IMR-90 (cell line): ENCODE measurements around the gene MAPK10. TPM values are rescaled to one million over a fixed set of nuclear protein-coding genes. Genes with fewer than 3 reads are reported as not detected.

Experiments used
- ATAC-seq: fragments of 200-7000 bp; cut with Tn5 transposase; 2 replicates; pipeline ENCODE4 v1.9.1; 2020; ENCODE audit warnings: low read depth, mild to moderate bottlenecking, moderate library complexity
- BruUV-seq: library from RNA; stranded (reverse); fragments of 400-500 nt; replicated peaks from 2 replicates; lab custom pipeline; 2021; lab: Mats Ljungman, UMichigan
- CTCF ChIA-PET: fragments of 300-600 bp; formaldehyde crosslinking; extraction: SDS; loops from one replicate; lab custom pipeline; 2021; ENCODE audit warnings: antibody characterized with exemption; lab: Yijun Ruan, JAX
- POLR2A ChIA-PET: fragments of 300-600 bp; sonication (Branson Sonifier 250); formaldehyde crosslinking; loops from one replicate; lab custom pipeline; 2022; ENCODE audit warnings: antibody characterized with exemption; ENCODE audit not compliant: unreplicated experiment; lab: Charles Lee
- DNase-seq: peaks from one replicate; pipeline ENCODE4 v3.0.0; 2013
- H2AFZ ChIP-seq: replicated peaks from 2 replicates; pipeline ENCODE3; 2013; ENCODE audit warnings: low read length, mild to moderate bottlenecking; ENCODE audit not compliant: poor library complexity
- H2AK5ac ChIP-seq: 2 replicates; pipeline ENCODE4 v1.6.1; 2013; ENCODE audit warnings: low read depth, low read length, inconsistent platforms
- H2AK9ac ChIP-seq: replicated peaks from 2 replicates; pipeline ENCODE3; 2013; ENCODE audit warnings: mild to moderate bottlenecking, low read depth, low read length, moderate library complexity; ENCODE audit not compliant: poor library complexity
- H2BK120ac ChIP-seq: 2 replicates; pipeline ENCODE4 v1.6.1; 2013; ENCODE audit warnings: low read depth, low read length, inconsistent platforms
- H2BK15ac ChIP-seq: 3 replicates; pipeline ENCODE4 v1.6.1; 2013; ENCODE audit warnings: low read depth, low read length, inconsistent platforms
- H2BK20ac ChIP-seq: 2 replicates; pipeline ENCODE4 v1.6.1; 2013; ENCODE audit warnings: low read depth, mild to moderate bottlenecking, inconsistent platforms, low read length, moderate library complexity
- H2BK5ac ChIP-seq: 2 replicates; pipeline ENCODE4 v1.6.1; 2013; ENCODE audit warnings: mild to moderate bottlenecking, low read depth, low read length, inconsistent platforms; ENCODE audit not compliant: poor library complexity, severe bottlenecking
- H3K14ac ChIP-seq: replicated peaks from 2 replicates; pipeline ENCODE4 v1.6.1; 2013; ENCODE audit warnings: low read depth, low read length, inconsistent platforms
- H3K18ac ChIP-seq: 2 replicates; pipeline ENCODE4 v1.6.1; 2013; ENCODE audit warnings: low read depth, low read length, control low read depth
- H3K23ac ChIP-seq: 2 replicates; pipeline ENCODE4 v1.6.1; 2013; ENCODE audit warnings: low read depth, low read length, inconsistent platforms
- H3K27ac ChIP-seq: 2 replicates; pipeline ENCODE4 v1.5.1; 2013; ENCODE audit warnings: mild to moderate bottlenecking, control low read depth, low read length; ENCODE audit not compliant: insufficient read depth
- H3K27me3 ChIP-seq: 2 replicates; pipeline ENCODE4 v1.6.1; 2013; ENCODE audit warnings: low read length; ENCODE audit not compliant: control insufficient read depth, insufficient read depth
- H3K36me3 ChIP-seq: 2 replicates; pipeline ENCODE4 v1.6.1; 2013; ENCODE audit warnings: low read length, mixed read lengths; ENCODE audit not compliant: control insufficient read depth, insufficient read depth
- H3K4ac ChIP-seq: 2 replicates; pipeline ENCODE4 v1.6.1; 2013; ENCODE audit warnings: low read depth, low read length, inconsistent platforms
- H3K4me1 ChIP-seq: 2 replicates; pipeline ENCODE4 v1.6.1; 2013; ENCODE audit warnings: low read length, mixed read lengths; ENCODE audit not compliant: control insufficient read depth, insufficient read depth
- H3K4me2 ChIP-seq: 2 replicates; pipeline ENCODE4 v1.6.1; 2013; ENCODE audit warnings: low read depth, mild to moderate bottlenecking, control low read depth, low read length, moderate library complexity
- H3K4me3 ChIP-seq: 2 replicates; pipeline ENCODE4 v1.5.1; 2013; ENCODE audit warnings: low read depth, mild to moderate bottlenecking, control low read depth, low read length, moderate library complexity; ENCODE audit not compliant: insufficient read depth
- H3K56ac ChIP-seq: 2 replicates; pipeline ENCODE4 v1.6.1; 2013; ENCODE audit warnings: low read length, inconsistent platforms; ENCODE audit not compliant: insufficient read depth; ENCODE audit errors: extremely low read depth
- H3K79me1 ChIP-seq, 2 experiments: 2 replicates each; pipeline ENCODE4 v1.6.1; 2013; ENCODE audit warnings: low read length in 2 of 2, inconsistent platforms in 1 of 2, low read depth in 1 of 2
- H3K9ac ChIP-seq: 2 replicates; pipeline ENCODE4 v1.6.1; 2013; ENCODE audit warnings: low read depth, low read length, control low read depth
- H3K9me1 ChIP-seq: 2 replicates; pipeline ENCODE4 v1.6.1; 2013; ENCODE audit warnings: low read length, inconsistent platforms; ENCODE audit not compliant: insufficient read depth
- H3K9me3 ChIP-seq: 2 replicates; pipeline ENCODE4 v1.6.1; 2013; ENCODE audit warnings: low read length; ENCODE audit not compliant: control insufficient read depth, insufficient read depth
- H4K20me1 ChIP-seq: 2 replicates; pipeline ENCODE4 v1.6.1; 2013; ENCODE audit warnings: low read length, inconsistent platforms; ENCODE audit not compliant: insufficient read depth
- H4K5ac ChIP-seq: 2 replicates; pipeline ENCODE4 v1.6.1; 2013; ENCODE audit warnings: mild to moderate bottlenecking, low read depth, low read length, control low read depth
- H4K8ac ChIP-seq, 2 experiments: 2 replicates each; pipeline ENCODE4 v1.6.1; 2013; ENCODE audit warnings: low read depth in 2 of 2, low read length in 2 of 2, control low read depth in 1 of 2, inconsistent platforms in 1 of 2
- H4K91ac ChIP-seq: 2 replicates; pipeline ENCODE4 v1.6.1; 2013; ENCODE audit warnings: low read depth, low read length, inconsistent platforms; ENCODE audit not compliant: insufficient read depth
- CHD1 ChIP-seq: IDR thresholded peaks from 2 replicates; pipeline ENCODE4 v1.6.1; 2012; ENCODE audit warnings: low read depth, low read length, improper control_type of control experiment
- MAFK ChIP-seq: IDR thresholded peaks from 2 replicates; pipeline ENCODE4 v1.6.1; 2012; ENCODE audit warnings: low read depth, low read length, improper control_type of control experiment
- MAZ ChIP-seq: IDR thresholded peaks from 2 replicates; pipeline ENCODE4 v1.6.1; 2012; ENCODE audit warnings: low read depth, mild to moderate bottlenecking, low read length, improper control_type of control experiment, moderate library complexity, borderline replicate concordance
- MXI1 ChIP-seq: IDR thresholded peaks from 2 replicates; pipeline ENCODE4 v1.6.1; 2012; ENCODE audit warnings: low read depth, mild to moderate bottlenecking, low read length, moderate library complexity, borderline replicate concordance
- NFE2L2 ChIP-seq: fragments of 150-350 bp; IDR thresholded peaks from 2 replicates; pipeline ENCODE4 v1.6.1; 2016; ENCODE audit warnings: low read depth, mild to moderate bottlenecking, low read length
- POLR2A ChIP-seq: IDR thresholded peaks from 2 replicates; pipeline ENCODE4 v1.6.1; 2012; ENCODE audit warnings: mild to moderate bottlenecking, low read depth, low read length
- RAD21 ChIP-seq: IDR thresholded peaks from 2 replicates; pipeline ENCODE4 v1.6.1; 2012; ENCODE audit warnings: low read length, improper control_type of control experiment
- RFX5 ChIP-seq: IDR thresholded peaks from 2 replicates; pipeline ENCODE4 v1.8.0; 2012; ENCODE audit warnings: low read depth, mild to moderate bottlenecking, low read length, moderate library complexity
- SMC3 ChIP-seq: fragments of 150-350 bp; IDR thresholded peaks from 2 replicates; pipeline ENCODE4 v1.6.1; 2016; ENCODE audit warnings: low read depth, mild to moderate bottlenecking, antibody characterized with exemption, low read length, moderate library complexity
- WGBS, 2 experiments: methylation state at CpG; one replicate each; pipeline versions ENCODE4 v1.1.5 to v1.1.7; 2013; ENCODE audit warnings: missing lambda C conversion rate in 2 of 2; ENCODE audit not compliant: insufficient read length in 1 of 2; ENCODE audit errors: extremely low coverage in 2 of 2; 5-methylcytosine and 5-hydroxymethylcytosine counted together
- dilution Hi-C: fragments of 300-500 bp; cut with HindIII; formaldehyde crosslinking; loops from one replicate; pipeline ENCODE4 v1.14.3; 2018; ENCODE audit warnings: low sequenced_read_pairs; ENCODE audit not compliant: unreplicated experiment
- in situ Hi-C: fragments of 300-500 bp; cut with MboI; formaldehyde crosslinking; loops from 3 replicates; pipeline ENCODE4 v1.14.3; 2019; ENCODE audit warnings: low sequenced_read_pairs, inconsistent platforms, mixed read lengths
- intact Hi-C: fragments of 100-400 bp; cut with micrococcal nuclease; formaldehyde crosslinking; loops from 2 replicates; pipeline ENCODE4 v1.10.0; 2022
- polyA plus RNA-seq, 3 experiments: library from polyadenylated mRNA; depleted of rRNA; stranded (reverse); fragments of >200 nt; gene quantifications; 2 replicates each; pipeline ENCODE4 v1.2.3, GENCODE V29; 2012; ENCODE audit warnings: low replicate concordance in 1 of 3
- total RNA-seq: library from RNA; depleted of rRNA; stranded (reverse); fragments of >200 nt; gene quantifications from 2 replicates; pipeline ENCODE4 v1.2.3, GENCODE V29; 2012
- TF ChIP-seq, protein P1 (sequence below): conservative IDR thresholded peaks from 2 replicates; pipeline ENCODE4 v1.5.1; 2012; ENCODE audit warnings: mild to moderate bottlenecking, low read depth, low read length, improper control_type of control experiment
- TF ChIP-seq, protein P2 (sequence below): fragments of 150-350 bp; IDR thresholded peaks from 2 replicates; pipeline ENCODE4 v1.6.1; 2016; ENCODE audit warnings: low read depth, mild to moderate bottlenecking, low read length, moderate library complexity, borderline replicate concordance

Gene MAPK10
- total and polyA plus RNA-seq, 2 of the 4 experiments (the other 2 are of a cell fraction), result 2.8 to 6.5 TPM

DNA sequence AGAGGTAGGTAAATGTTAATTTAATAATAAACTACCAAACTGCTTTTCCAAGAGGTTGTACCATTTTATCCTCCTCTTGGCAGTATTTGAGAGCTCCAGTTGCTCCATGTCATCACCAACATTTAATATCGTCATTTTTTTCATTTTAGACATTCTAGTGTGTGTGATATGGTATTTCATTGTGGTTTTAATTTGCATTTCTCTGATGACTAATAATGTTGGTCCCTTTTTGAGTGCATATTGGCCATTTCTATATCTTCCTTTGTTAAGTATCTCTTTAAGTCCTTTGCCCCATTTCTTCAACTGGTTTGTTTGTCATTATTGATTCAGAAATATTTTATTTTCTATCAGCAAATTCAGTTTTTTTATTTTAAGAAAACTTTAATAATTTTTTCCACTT, 88.8 kb downstream of the MAPK10 start:
- BruUV-seq, result no TSS peak
- Histone ChIP-seq H3K4ac (no peak overlapping the region), H2BK5ac (no peak overlapping the region), H3K4me1 (no peaks in the 10 kb centered on the region), H3K4me3 (no peak overlapping the region), H3K23ac (no peak overlapping the region), H2BK20ac (no peak overlapping the region), H3K27me3 (no peaks in the 10 kb centered on the region), H3K9me3 (no peaks in the 10 kb centered on the region), H3K9ac (no peak overlapping the region), H3K4me2 (no peak overlapping the region), H4K5ac (no peak overlapping the region), H3K36me3 (no peaks in the 10 kb centered on the region), H3K56ac (no peak overlapping the region), H3K79me1 (no peaks in the 10 kb centered on the region), H3K14ac (no peak overlapping the region), H3K27ac (no peak overlapping the region), H2AFZ (no peak overlapping the region), H4K8ac (no peak overlapping the region), H4K20me1 (no peaks in the 10 kb centered on the region), H3K9me1 (no peaks in the 10 kb centered on the region), H2BK120ac (no peak overlapping the region), H2AK5ac (no peak overlapping the region), H2AK9ac (no peak overlapping the region), H3K18ac (no peak overlapping the region), H2BK15ac (no peak overlapping the region), H4K91ac (no peak overlapping the region)
- ChIA-PET POLR2A (no interaction called here), CTCF (no interaction called here)
- intact Hi-C loops (no loop called here), dilution Hi-C loops (no loop called here), in situ Hi-C loops (no loop called here)
- TF ChIP-seq MAFK (no peak), MXI1 (no peak), POLR2A (no peak), CHD1 (no peak), RFX5 (no peak), NFE2L2 (no peak), MAZ (no peak), RAD21 (no peak), SMC3 (no peak)
- TF ChIP-seq, protein P1, sequence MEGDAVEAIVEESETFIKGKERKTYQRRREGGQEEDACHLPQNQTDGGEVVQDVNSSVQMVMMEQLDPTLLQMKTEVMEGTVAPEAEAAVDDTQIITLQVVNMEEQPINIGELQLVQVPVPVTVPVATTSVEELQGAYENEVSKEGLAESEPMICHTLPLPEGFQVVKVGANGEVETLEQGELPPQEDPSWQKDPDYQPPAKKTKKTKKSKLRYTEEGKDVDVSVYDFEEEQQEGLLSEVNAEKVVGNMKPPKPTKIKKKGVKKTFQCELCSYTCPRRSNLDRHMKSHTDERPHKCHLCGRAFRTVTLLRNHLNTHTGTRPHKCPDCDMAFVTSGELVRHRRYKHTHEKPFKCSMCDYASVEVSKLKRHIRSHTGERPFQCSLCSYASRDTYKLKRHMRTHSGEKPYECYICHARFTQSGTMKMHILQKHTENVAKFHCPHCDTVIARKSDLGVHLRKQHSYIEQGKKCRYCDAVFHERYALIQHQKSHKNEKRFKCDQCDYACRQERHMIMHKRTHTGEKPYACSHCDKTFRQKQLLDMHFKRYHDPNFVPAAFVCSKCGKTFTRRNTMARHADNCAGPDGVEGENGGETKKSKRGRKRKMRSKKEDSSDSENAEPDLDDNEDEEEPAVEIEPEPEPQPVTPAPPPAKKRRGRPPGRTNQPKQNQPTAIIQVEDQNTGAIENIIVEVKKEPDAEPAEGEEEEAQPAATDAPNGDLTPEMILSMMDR, result no peak
- TF ChIP-seq, protein P2, sequence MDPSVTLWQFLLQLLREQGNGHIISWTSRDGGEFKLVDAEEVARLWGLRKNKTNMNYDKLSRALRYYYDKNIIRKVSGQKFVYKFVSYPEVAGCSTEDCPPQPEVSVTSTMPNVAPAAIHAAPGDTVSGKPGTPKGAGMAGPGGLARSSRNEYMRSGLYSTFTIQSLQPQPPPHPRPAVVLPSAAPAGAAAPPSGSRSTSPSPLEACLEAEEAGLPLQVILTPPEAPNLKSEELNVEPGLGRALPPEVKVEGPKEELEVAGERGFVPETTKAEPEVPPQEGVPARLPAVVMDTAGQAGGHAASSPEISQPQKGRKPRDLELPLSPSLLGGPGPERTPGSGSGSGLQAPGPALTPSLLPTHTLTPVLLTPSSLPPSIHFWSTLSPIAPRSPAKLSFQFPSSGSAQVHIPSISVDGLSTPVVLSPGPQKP, result no peak
- ATAC-seq (no peak), DNase-seq (no peak)
- no CpG with 5 or more reads among the region's 1 CpG for WGBS, 2 experiments
